ENCODE measurements around the gene NACC1.
"Not testable (repeated sequence)": the region's sequence is repeated elsewhere in the genome, so short reads cannot be mapped to it uniquely, and the experiment has no call there.

The NACC1 gene

GRCh38 chr19:13146763-13147563 lies 28.9 kb downstream of the NACC1 start:
- no peak for DNase-seq (ENCODE audit: low spot score)

- not testable (repeated sequence) for DNase-seq (ENCODE audit: low spot score)
These were observed 31.1 kb downstream of the NACC1 start for GRCh38 chr19:13149173-13149627.

- no peak for DNase-seq (ENCODE audit: low spot score)
These were observed 31.6 kb downstream of the NACC1 start for GRCh38 chr19:13149628-13150186.

GRCh38 chr19:13150187-13150930 lies 32.3 kb downstream of the NACC1 start, which contains the start of the genes IER2 and STX10:
TSS of gene IER2 (plus strand) at chr19:13150411. CDS start at chr19:13153187, 2,776 bp downstream.
TSS of gene STX10 (minus strand) at chr19:13150375. CDS start at chr19:13150173, 202 bp downstream.
- peak; percentile 94 for DNase-seq (ENCODE audit: low spot score)

GRCh38 chr19:13150931-13151604 lies 33.0 kb downstream of the NACC1 start:
- DNase-seq (ENCODE audit: low spot score), result no peak

GRCh38 chr19:13151605-13152355 lies 33.7 kb downstream of the NACC1 start:
- peak; percentile 99 for DNase-seq (ENCODE audit: low spot score)

- no peak for DNase-seq (ENCODE audit: low spot score)
These were observed 34.4 kb downstream of the NACC1 start for GRCh38 chr19:13152356-13152973.

GRCh38 chr19:13152974-13153568 lies 35.0 kb downstream of the NACC1 start:
- peak; percentile 99 for DNase-seq (ENCODE audit: low spot score)

- peak; percentile 83 for DNase-seq (ENCODE audit: low spot score)
These were observed 35.6 kb downstream of the NACC1 start for GRCh38 chr19:13153569-13154240.

GRCh38 chr19:13154241-13154778 lies 36.2 kb downstream of the NACC1 start:
- peak; percentile 86 for DNase-seq (ENCODE audit: low spot score)

- DNase-seq (ENCODE audit: low spot score), result peak; percentile 77
These were observed 36.9 kb downstream of the NACC1 start for GRCh38 chr19:13154911-13155471.

GRCh38 chr19:13155472-13156359 lies 37.7 kb downstream of the NACC1 start:
- DNase-seq (ENCODE audit: low spot score), result peak; percentile 85

GRCh38 chr19:13159713-13160112 lies 41.6 kb downstream of the NACC1 start:
- DNase-seq (ENCODE audit: low spot score), result no peak

GRCh38 chr19:13160557-13160956 lies 42.5 kb downstream of the NACC1 start:
- no peak for DNase-seq (ENCODE audit: low spot score)

GRCh38 chr19:13162724-13163608 lies 44.9 kb downstream of the NACC1 start:
- peak; percentile 93 for DNase-seq (ENCODE audit: low spot score)

- peak; percentile 86 for DNase-seq (ENCODE audit: low spot score)
These were observed 45.7 kb downstream of the NACC1 start for GRCh38 chr19:13163609-13164342.

Data from left forelimb (tissue), 1 donor.